Keratinocyte (primary cell): ENCODE data around the gene TTC28. TPM values are rescaled to one million over a fixed set of nuclear protein-coding genes. Genes with fewer than 3 reads are reported as not detected.

Experiments used
- DNase-seq: peaks from one replicate; pipeline ENCODE4 v3.0.0-alpha.2; 2011; ENCODE audit warnings: low read depth, missing footprints, low spot score
- FAIRE-seq: peaks from 2 replicates; lab custom pipeline; 2011; peaks lifted over from hg19 to GRCh38; lab: Jason Lieb, UNC
- H2AFZ ChIP-seq: 2 replicates; pipeline ENCODE4 v1.6.0; 2012; ENCODE audit warnings: low read length, control low read depth, inconsistent platforms; ENCODE audit not compliant: control insufficient read depth
- H3K27ac ChIP-seq: 2 replicates; pipeline ENCODE4 v1.5.1; 2011; ENCODE audit warnings: low read length; ENCODE audit not compliant: control insufficient read depth, insufficient read depth
- H3K27me3 ChIP-seq: 3 replicates; pipeline ENCODE4 v1.6.0; 2011; ENCODE audit warnings: low read length; ENCODE audit not compliant: control insufficient read depth, insufficient read depth; ENCODE audit errors: extremely low read depth
- H3K36me3 ChIP-seq, 2 experiments: 2 replicates in 1 of 2; 3 replicates in 1 of 2; pipeline ENCODE4 v1.5.1; 2011; ENCODE audit warnings: low read length in 2 of 2, mild to moderate bottlenecking in 1 of 2; ENCODE audit not compliant: control insufficient read depth in 2 of 2, insufficient read depth in 2 of 2; ENCODE audit errors: extremely low read depth in 1 of 2
- H3K4me1 ChIP-seq: 3 replicates; pipeline ENCODE4 v1.5.1; 2011; ENCODE audit warnings: low read length; ENCODE audit not compliant: control insufficient read depth, insufficient read depth; ENCODE audit errors: extremely low read depth
- H3K4me2 ChIP-seq: 3 replicates; pipeline ENCODE4 v1.6.0; 2011; ENCODE audit warnings: low read depth, low read length; ENCODE audit not compliant: control insufficient read depth, insufficient read depth; ENCODE audit errors: extremely low read depth
- H3K4me3 ChIP-seq, 3 experiments: fragments of 200-600 bp in 1 of 3; sonication (generic) in 1 of 3; 2 replicates in 2 of 3; 3 replicates in 1 of 3; pipeline ENCODE4 v1.5.1; 2011 to 2016; ENCODE audit warnings: low read length in 3 of 3, mild to moderate bottlenecking in 3 of 3, control low read depth in 2 of 3, inconsistent platforms in 1 of 3, low read depth in 1 of 3, mixed read lengths in 1 of 3, mixed run types in 1 of 3, moderate library complexity in 1 of 3; ENCODE audit not compliant: control insufficient read depth in 2 of 3, insufficient read depth in 2 of 3; ENCODE audit errors: extremely low read depth in 1 of 3
- H3K79me2 ChIP-seq: 2 replicates; pipeline ENCODE4 v1.6.0; 2012; ENCODE audit warnings: low read length; ENCODE audit not compliant: control insufficient read depth, insufficient read depth
- H3K9ac ChIP-seq: 3 replicates; pipeline ENCODE4 v1.6.0; 2011; ENCODE audit warnings: low read length; ENCODE audit not compliant: control insufficient read depth, insufficient read depth; ENCODE audit errors: extremely low read depth
- H3K9me1 ChIP-seq: 3 replicates; pipeline ENCODE4 v1.6.0; 2011; ENCODE audit warnings: low read length; ENCODE audit not compliant: control insufficient read depth, insufficient read depth; ENCODE audit errors: extremely low read depth
- H3K9me3 ChIP-seq: 2 replicates; pipeline ENCODE4 v1.5.1; 2012; ENCODE audit warnings: low read depth, low read length; ENCODE audit not compliant: control insufficient read depth
- H4K20me1 ChIP-seq: 3 replicates; pipeline ENCODE4 v1.6.0; 2011; ENCODE audit warnings: low read length; ENCODE audit not compliant: control insufficient read depth, insufficient read depth; ENCODE audit errors: extremely low read depth
- CTCF ChIP-seq, 3 experiments: IDR thresholded peaks in 1 of 3; conservative IDR thresholded peaks in 1 of 3; optimal IDR thresholded peaks in 1 of 3; 2 replicates in 2 of 3; 3 replicates in 1 of 3; pipeline versions ENCODE3 to v1.5.1; 2011; ENCODE audit warnings: low read length in 3 of 3, mild to moderate bottlenecking in 3 of 3, moderate library complexity in 2 of 3, control low read depth in 1 of 3, inconsistent platforms in 1 of 3; ENCODE audit not compliant: insufficient read depth in 2 of 3; ENCODE audit errors: extremely low read depth in 1 of 3
- EZH2 ChIP-seq: IDR thresholded peaks from one replicate; pipeline ENCODE4 v1.6.1; 2012; ENCODE audit warnings: inconsistent platforms, mild to moderate bottlenecking, low read length, moderate library complexity
- dilution Hi-C: fragments of 300-500 bp; cut with MboI; formaldehyde crosslinking; loops from one replicate; pipeline ENCODE4 v1.7.0; 2020; ENCODE audit warnings: low sequenced_read_pairs; ENCODE audit not compliant: extremely low pct_ligation_motif_present
- polyA plus RNA-seq, 5 experiments: library from polyadenylated mRNA; depleted of rRNA in 3 of 5; stranded (reverse) in 3 of 5; stranded (forward) in 1 of 5; unstranded in 1 of 5; fragments of >200 nt; gene quantifications; 1 replicate in 1 of 5; 2 replicates in 3 of 5; 3 replicates in 1 of 5; pipeline versions ENCODE4 v1.2.1 to v1.2.3, GENCODE V29; 2011 to 2012; ENCODE audit warnings: missing spikeins in 2 of 5, low read depth in 1 of 5, low replicate concordance in 1 of 5

The TTC28 gene
- polyA plus RNA-seq, 1 donor (not counting 4 experiments of a cell fraction or from before 2014, with no cell fraction given) = 0.66 TPM

- H3K9me1 ChIP-seq = no peaks in the 10 kb centered on the region
- no peak overlapping the region for H2AFZ ChIP-seq
- dilution Hi-C loops = no loop called here
- H3K36me3 ChIP-seq = no peaks in the 10 kb centered on the region
- H3K79me2 ChIP-seq = no peaks in the 10 kb centered on the region
- no peaks in the 10 kb centered on the region for H4K20me1 ChIP-seq
- FAIRE-seq (peak; percentile 23), DNase-seq (no peak)
- no peak overlapping the region for H3K4me3 ChIP-seq
- H3K27ac ChIP-seq = no peak overlapping the region
- no peaks in the 10 kb centered on the region for H3K9me3 ChIP-seq
- H3K27me3 ChIP-seq = no peaks in the 10 kb centered on the region
- peaks cover 18% of the 10 kb centered on the region for H3K4me1 ChIP-seq
- no peak overlapping the region for H3K9ac ChIP-seq
- H3K4me2 ChIP-seq = no peak overlapping the region
- no peak for TF ChIP-seq CTCF (optimal IDR thresholded peaks at IDR 0.05 in 1 of 3, IDR thresholded peaks at IDR 0.05 in 1 of 3, conservative IDR thresholded peaks at IDR 0.05 in 1 of 3; ENCODE audit: extremely low read depth in 1 of 3, insufficient read depth in 2 of 3, low read length in 3 of 3)
- TF ChIP-seq EZH2 = no peak
Measured at GRCh38 chr22:28341001-28341400, 338.6 kb downstream of the TTC28 start.

- H4K20me1 ChIP-seq = no peaks in the 10 kb centered on the region
- no peak overlapping the region for H3K9ac ChIP-seq
- no peak overlapping the region for H3K27ac ChIP-seq
- no peak overlapping the region for H3K4me2 ChIP-seq
- H2AFZ ChIP-seq = no peak overlapping the region
- TF ChIP-seq EZH2 (no peak), CTCF (optimal IDR thresholded peaks at IDR 0.05 in 1 of 3, IDR thresholded peaks at IDR 0.05 in 1 of 3, conservative IDR thresholded peaks at IDR 0.05 in 1 of 3; ENCODE audit: extremely low read depth in 1 of 3, insufficient read depth in 2 of 3, low read length in 3 of 3) (no peak)
- no peaks in the 10 kb centered on the region for H3K4me1 ChIP-seq
- H3K9me3 ChIP-seq = no peaks in the 10 kb centered on the region
- H3K9me1 ChIP-seq = no peaks in the 10 kb centered on the region
- no peaks in the 10 kb centered on the region for H3K36me3 ChIP-seq
- FAIRE-seq (no peak), DNase-seq (no peak)
- dilution Hi-C loops = no loop called here
- no peak overlapping the region for H3K4me3 ChIP-seq
- H3K27me3 ChIP-seq = no peaks in the 10 kb centered on the region
- H3K79me2 ChIP-seq = no peaks in the 10 kb centered on the region
Measured at GRCh38 chr22:28333088-28333487, 346.6 kb downstream of the TTC28 start.
